ENCODE results near the gene PXT1. TPM values are rescaled to one million over a fixed set of nuclear protein-coding genes. Genes with fewer than 3 reads are reported as not detected.

Gene PXT1
- total RNA-seq, 1 donor from 2014 or later: not detected

DNA sequence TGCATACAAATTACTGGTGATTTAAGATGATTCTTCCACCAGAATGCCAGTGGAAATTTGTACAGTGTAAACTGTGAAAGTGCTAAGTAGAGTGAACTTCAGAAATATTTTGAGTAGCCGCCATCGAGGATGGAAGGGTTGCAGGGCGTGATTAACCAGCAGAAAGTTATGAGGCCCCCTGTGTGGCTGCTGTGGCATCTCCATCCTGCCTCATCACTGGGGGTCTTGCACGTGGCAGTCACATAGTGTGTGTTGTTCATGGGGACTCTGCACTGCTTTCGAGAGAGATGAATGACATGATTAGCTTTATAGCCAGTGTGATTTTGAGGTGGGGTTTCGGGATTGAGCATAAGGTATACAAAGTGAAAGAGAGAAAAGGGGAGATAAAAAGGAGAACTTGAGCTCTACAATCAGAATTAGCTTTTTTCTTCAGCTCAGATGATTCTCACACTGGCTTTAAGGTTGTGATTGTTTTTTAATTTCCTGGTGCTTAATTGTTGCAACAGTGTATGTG, 26.6 kb upstream of the PXT1 start:
- Histone ChIP-seq H3K4me3 (ENCODE audit: low read depth, low read length) (no peak overlapping the region), H3K27me3 (ENCODE audit: control insufficient read depth, insufficient read depth, low read length) (no peaks in the 10 kb centered on the region), H3K36me3 (ENCODE audit: control insufficient read depth, insufficient read depth, low read length) (no peaks in the 10 kb centered on the region)
- DNase-seq (ENCODE audit: low read depth): no peak
- TF ChIP-seq, protein P1, sequence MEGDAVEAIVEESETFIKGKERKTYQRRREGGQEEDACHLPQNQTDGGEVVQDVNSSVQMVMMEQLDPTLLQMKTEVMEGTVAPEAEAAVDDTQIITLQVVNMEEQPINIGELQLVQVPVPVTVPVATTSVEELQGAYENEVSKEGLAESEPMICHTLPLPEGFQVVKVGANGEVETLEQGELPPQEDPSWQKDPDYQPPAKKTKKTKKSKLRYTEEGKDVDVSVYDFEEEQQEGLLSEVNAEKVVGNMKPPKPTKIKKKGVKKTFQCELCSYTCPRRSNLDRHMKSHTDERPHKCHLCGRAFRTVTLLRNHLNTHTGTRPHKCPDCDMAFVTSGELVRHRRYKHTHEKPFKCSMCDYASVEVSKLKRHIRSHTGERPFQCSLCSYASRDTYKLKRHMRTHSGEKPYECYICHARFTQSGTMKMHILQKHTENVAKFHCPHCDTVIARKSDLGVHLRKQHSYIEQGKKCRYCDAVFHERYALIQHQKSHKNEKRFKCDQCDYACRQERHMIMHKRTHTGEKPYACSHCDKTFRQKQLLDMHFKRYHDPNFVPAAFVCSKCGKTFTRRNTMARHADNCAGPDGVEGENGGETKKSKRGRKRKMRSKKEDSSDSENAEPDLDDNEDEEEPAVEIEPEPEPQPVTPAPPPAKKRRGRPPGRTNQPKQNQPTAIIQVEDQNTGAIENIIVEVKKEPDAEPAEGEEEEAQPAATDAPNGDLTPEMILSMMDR (IDR thresholded peaks at IDR 0.05; ENCODE audit: insufficient read depth, low read length, poor library complexity, severe bottlenecking): no peak

DNA sequence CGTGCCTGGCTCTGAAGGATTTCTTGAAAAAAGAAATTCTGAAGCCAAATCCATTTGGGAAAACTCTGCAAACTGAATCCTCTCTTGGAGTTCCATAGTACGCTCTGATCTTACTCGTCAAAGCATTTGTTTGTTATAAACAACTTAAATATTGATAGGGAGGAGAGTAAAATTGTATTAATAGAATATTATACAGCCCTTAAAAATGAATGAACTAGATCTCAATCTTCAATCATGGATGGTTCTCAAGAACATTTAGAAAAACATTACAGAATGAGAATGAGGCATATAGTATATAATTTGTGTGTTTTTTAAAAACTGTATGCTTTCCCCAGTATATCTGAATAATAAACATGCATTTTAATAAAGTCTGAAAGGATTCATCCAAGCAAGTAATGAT, 25.0 kb upstream of the PXT1 start:
- TF ChIP-seq, protein P1 (IDR thresholded peaks at IDR 0.05; ENCODE audit: insufficient read depth, low read length, poor library complexity, severe bottlenecking): no peak
- Histone ChIP-seq H3K36me3 (ENCODE audit: control insufficient read depth, insufficient read depth, low read length) (no peaks in the 10 kb centered on the region), H3K4me3 (ENCODE audit: low read depth, low read length) (no peak overlapping the region), H3K27me3 (ENCODE audit: control insufficient read depth, insufficient read depth, low read length) (no peaks in the 10 kb centered on the region)
- DNase-seq (ENCODE audit: low read depth): no peak

DNA sequence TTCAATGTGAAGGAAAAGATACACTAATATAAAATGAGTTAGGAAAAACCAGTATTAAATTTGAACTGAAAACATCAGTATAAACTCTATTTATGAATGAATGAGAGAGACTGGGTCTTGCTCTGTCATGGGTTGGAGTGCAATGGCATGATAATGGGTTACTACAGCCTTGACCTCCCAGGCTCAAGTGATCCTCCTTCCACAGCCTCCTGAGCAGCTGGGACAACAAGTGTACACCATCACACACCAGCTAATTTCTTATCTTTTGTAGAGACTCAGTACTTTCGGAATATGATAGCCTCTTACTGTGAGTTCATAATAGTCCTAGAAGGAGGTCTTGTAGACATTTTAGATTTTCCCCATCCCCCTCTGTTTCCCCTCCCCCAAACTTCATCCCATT, 21.6 kb upstream of the PXT1 start:
- no peaks in the 10 kb centered on the region for H3K27me3 ChIP-seq (ENCODE audit: control insufficient read depth, insufficient read depth, low read length)
- TF ChIP-seq, protein P1 (IDR thresholded peaks at IDR 0.05; ENCODE audit: insufficient read depth, low read length, poor library complexity, severe bottlenecking): no peak
- no peak overlapping the region for H3K4me3 ChIP-seq (ENCODE audit: low read depth, low read length)
- DNase-seq (ENCODE audit: low read depth): no peak
- H3K36me3 ChIP-seq (ENCODE audit: control insufficient read depth, insufficient read depth, low read length): no peaks in the 10 kb centered on the region

DNA sequence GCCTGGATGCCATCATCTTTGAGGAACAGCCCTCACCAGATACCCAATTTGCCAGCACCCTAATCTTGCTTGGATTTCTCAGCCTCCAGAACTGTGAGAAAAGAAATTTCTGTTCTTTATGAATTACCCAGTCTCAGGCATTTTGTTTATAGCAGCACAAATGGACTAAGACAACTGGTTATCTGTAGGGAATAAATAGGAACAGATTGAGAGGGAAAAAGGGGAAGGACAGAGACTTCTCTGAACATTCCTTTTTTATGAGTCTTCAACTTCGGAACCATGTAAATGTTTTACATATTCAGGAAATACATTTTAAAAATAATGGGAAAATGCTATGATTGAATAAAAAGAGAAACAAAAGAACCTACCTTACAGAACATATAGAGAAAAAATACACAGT, 21.0 kb upstream of the PXT1 start:
- DNase-seq (ENCODE audit: low read depth): no peak
- Histone ChIP-seq H3K4me3 (ENCODE audit: low read depth, low read length) (no peak overlapping the region), H3K27me3 (ENCODE audit: control insufficient read depth, insufficient read depth, low read length) (no peaks in the 10 kb centered on the region), H3K36me3 (ENCODE audit: control insufficient read depth, insufficient read depth, low read length) (no peaks in the 10 kb centered on the region)
- TF ChIP-seq, protein P1 (IDR thresholded peaks at IDR 0.05; ENCODE audit: insufficient read depth, low read length, poor library complexity, severe bottlenecking): no peak

DNA sequence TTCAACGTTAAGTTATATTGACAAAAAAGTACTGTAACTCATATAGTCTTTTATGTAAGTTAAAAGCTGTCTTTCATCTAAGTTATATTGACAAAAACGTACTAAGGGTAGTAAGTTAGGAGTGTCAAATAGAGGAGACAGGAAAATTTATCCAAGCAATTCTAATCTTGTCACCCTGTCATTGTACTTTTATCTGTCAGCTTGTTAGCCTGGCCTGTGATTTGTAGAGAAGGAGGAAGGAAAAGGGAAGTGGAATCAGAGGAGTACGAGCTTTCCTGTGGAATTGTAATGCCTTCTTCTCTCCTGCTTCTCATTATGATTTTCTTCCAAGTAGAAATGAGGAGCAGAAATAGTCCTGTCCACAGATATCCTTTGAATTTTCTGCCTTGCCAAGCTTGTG, 19.0 kb upstream of the PXT1 start:
- Histone ChIP-seq H3K4me3 (ENCODE audit: low read depth, low read length) (no peak overlapping the region), H3K27me3 (ENCODE audit: control insufficient read depth, insufficient read depth, low read length) (no peaks in the 10 kb centered on the region), H3K36me3 (ENCODE audit: control insufficient read depth, insufficient read depth, low read length) (no peaks in the 10 kb centered on the region)
- TF ChIP-seq, protein P1 (IDR thresholded peaks at IDR 0.05; ENCODE audit: insufficient read depth, low read length, poor library complexity, severe bottlenecking): no peak
- no peak for DNase-seq (ENCODE audit: low read depth)

DNA sequence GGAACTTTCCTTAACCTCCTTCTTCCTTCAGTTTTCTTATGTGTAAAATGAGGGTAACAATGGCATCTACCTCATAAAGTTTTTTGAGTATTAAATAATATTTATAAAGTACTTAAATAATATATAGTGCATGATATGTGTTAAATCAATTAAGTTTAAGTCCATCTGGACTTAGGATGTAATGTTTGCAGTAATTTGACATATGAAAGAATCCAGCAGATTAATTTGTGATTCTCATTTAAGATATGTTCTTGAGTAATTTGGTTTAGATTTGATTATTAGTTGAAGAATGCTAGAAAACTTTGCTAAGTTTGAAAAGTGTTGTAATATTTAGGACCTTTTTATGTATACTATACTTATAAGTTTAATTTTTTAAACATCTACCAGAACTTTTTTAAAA, 18.3 kb upstream of the PXT1 start:
- DNase-seq (ENCODE audit: low read depth): no peak
- no peaks in the 10 kb centered on the region for H3K27me3 ChIP-seq (ENCODE audit: control insufficient read depth, insufficient read depth, low read length)
- TF ChIP-seq, protein P1 (IDR thresholded peaks at IDR 0.05; ENCODE audit: insufficient read depth, low read length, poor library complexity, severe bottlenecking): no peak
- H3K36me3 ChIP-seq (ENCODE audit: control insufficient read depth, insufficient read depth, low read length): no peaks in the 10 kb centered on the region
- no peak overlapping the region for H3K4me3 ChIP-seq (ENCODE audit: low read depth, low read length)

All from kidney epithelial cell (primary cell).